ENCODE results near the gene CDK2AP2.
"Not testable (repeated sequence)": the region's sequence is repeated elsewhere in the genome, so short reads cannot be mapped to it uniquely, and the experiment has no call there.

Gene CDK2AP2

DNA sequence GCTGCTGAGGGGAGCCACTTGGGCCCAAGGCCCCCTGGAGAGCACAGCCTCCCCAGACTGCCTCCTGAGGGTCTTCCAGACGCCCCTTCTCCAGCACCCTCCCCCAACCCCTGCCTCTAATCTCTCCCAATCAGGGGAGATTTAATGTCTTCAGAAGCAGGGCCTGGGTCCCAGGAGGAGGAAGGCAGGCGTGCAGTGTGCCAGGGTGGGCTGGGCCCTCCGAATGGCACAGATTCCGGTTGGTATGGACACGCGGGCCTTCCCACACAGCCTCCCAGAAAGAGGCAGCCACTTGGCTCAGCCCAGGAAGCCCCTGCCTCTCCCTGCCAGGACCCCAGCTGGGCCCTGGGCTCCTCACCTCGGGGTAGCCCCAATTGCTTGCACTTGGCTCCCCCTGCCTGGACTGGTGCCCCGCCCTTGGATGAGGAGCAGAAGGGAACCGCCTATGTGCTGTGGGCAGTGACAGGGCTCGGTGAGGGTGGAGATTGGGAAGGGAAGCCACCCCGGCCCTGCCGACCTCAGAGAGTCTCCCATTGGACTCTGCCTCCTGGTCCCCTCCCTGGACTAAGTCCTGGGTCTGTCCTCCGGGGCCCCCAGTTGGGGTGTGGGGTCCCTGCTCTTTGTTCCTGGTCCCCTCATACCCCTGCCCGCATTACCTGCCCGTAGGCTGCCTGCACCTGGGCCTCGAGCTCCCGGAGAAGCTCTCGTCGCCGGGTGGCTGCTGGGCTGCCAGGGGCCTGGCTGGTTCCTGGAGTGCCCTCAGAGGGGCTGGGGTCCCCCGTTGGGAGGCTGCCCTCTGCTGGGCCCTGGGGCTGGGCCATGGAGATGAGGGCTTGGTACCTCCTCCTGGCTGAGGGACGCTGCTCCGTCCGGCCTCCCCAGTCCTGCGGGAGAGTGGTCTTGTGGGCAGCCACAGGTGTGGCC lies 15.9 kb upstream of the CDK2AP2 start:
- no peak for DNase-seq

DNA sequence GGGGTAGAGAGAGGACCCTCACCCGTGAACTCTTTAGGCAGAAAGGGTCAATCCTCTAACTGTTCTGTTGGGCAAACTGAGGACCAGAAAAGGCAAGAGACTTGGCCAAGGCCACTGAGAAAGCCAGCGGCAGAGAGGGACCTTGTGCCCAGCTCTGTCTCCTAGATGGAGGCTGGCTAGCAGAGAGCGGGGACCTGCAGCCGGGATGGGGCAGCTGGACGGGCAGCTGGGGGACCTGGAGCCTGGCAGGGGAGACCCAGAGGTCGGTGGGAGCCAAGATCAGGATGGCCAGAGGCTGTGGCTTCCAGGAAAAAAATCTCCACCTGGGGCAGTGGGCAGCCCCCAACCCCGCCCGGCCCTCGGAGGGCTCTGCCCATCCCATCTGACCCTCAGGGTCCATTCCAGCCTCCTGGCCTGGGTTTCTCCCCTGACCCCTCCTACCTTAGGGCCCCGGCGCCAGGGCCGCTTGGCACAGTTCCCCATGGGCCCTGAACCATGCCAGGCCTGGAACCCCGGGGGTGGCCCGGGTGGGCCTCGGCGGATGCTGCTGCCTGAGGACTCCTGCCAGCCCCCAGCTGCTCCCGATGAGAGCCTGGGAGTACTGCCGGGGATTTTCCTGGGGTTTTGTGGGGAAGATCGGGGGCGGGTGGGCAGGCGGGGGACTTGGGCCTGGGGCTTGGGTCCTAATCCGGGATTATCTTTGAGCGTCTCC lies 15.0 kb upstream of the CDK2AP2 start, which contains the start of gene CABP2:
TSS of gene CABP2 (minus strand) at position 603 of the 712 bp plus-strand sequence. CDS start at position 483, 120 bp downstream.
- DNase-seq, result no peak

DNA sequence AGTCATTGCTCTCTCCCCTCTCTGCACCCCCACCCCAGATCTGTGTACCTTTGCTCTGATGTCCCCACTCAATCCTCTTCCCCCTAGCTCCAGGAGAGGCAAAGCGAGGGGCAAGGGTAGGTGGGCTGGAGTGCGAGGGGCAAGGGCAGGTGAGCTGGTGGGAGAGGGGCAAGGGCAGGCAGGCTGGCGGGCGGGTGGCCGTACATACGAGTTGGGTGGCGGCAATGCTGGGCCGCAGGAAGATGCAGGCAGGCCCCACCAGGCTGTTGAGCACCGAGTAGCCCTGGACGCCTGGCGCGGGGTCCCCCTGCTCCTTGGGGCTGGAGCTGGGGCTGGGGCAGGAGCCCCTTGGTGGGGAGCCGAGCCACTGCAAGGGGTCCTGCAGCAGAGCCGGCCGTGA lies 14.4 kb upstream of the CDK2AP2 start:
- no peak for DNase-seq

DNA sequence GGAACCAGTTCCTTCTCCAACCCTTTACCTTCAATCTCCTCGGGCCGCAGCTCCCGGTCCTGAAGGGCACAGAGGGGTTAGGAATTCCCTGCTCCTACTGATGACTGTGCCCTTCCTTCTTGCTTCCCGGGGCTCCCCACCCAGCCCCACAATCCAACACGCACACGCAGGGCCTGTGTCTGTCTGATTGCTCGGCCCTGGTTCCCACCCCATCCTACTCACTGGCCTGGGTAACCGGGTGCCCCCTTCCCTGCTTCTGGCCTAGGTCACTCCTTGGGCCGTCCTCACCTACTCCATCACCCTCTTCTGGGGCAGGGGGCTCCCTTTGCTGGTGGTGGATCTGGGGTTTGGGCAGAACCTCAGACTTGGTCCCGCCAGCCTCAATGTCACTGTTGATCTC lies 14.0 kb upstream of the CDK2AP2 start:
- DNase-seq, result no peak

DNA sequence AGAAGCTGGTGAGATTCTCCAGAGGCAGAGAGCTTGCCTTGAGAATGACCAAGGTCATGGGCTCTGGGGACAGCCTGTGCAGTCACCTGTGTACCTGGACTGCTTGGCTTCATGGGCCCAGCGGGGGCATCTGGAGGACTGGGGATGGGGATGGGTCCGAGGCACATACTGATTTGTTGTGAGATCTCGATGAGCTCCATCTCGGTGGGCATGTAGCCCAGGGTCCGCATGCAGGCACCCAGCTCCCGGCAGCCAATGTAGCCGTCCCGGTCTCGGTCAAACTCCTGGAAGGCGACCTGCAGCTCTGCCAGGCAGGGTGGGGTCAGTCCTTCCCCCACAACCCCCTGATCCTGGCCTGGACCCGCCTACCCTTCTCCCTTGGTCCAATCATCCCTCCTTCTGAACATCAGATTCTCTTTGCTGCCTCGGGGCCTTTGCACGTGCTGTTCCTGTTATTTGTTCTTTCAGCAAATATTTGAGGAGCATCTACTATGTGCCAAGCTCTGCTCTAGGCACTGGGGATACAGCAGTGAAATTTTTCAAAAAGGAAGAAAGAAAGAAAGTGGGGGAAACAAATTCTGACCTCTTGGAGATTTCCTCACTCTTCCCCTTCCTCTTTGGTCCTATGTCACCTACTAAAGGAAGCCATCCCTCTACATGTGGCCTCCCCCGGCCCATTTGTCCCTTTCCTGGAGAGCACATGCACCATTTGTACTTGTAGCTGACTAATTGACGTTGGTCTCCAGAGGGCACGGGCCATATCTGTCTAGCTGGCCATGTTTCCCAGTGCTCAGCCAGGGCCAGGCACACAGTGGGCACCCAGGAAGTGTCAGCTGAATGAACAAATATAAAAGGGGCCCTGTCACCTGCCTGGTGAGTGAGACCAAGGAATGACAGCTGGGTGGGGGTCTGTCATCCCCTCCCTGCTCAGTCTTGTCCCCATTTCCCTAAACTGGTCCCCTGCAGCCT lies 13.2 kb upstream of the CDK2AP2 start:
- no peak for DNase-seq

DNA sequence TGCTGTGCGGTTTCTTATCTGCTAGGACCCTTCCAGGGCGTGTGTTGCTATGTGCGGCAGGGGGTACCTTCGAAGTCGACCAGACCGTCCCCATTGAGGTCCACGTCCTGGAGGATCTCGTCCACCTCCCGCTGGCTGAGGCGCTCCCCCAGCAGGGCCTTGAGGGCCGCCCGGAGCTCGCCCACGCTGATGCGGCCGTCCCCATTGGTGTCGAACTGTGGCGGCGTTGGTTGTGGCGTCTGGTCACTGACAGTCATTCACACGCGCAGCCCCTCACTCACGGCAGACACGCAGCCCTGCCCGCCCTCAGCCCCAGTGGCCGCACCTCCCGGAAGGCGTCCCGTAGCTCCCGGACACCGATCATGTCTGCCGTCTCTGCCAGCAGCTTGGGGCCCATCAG lies 11.8 kb upstream of the CDK2AP2 start:
- DNase-seq, result no peak

DNA sequence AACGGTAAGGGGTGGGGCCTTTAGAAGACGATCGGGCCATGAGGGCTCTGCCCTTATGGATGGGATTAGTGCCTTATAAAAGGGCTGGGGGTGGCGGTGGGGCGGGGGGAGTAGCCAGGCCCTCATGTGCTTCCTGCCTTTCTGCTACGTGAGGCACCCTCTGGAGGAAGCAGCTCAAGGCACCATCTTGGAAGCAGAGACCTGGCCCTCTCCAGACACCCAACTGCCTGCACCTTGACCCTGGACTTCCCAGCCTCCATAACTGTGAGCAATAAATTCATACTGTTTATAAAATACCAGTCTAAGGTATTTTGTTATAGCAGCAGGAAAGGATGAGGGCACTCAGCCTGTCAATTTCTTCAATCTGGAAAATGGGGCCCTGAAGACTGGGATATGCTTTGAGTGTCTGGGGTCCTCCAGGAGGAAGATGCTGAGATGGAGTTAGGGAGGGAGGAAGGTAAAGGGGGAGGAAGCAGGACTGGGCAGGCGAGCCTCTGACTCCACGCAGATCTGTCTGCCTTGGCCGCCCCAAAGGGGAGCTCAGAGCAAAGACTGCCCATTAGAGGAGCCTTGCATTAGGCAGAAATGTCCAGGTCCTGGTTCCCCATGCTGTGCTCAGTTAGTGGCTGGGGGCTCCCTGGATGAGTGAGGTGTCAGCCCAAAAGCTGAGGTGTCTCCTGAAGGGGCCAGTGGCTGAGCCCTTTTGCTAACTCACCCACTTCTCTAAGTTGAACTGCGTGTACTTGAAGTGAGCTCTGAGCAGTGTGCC lies 10.0 kb upstream of the CDK2AP2 start:
- no peak for DNase-seq

DNA sequence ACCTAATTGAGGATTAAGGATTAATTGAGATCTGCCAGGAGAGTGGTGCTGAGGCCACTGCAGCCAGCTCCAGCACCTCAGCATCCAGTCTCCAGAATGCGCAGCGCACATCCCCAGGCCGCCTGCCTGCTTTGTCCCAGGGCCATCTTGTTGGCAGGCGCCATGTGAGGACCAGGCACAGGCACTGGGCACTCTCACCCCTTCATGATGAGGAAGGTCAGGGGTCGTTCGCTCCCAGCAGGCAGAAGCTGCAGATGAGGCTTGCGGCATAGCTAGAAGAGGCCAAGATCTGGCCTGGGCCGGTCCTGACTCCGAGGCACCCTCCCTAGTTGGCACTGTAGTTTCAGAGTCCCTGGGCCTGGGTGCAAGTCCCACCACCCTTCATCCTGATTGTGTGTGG lies 8.8 kb upstream of the CDK2AP2 start:
- no peak for DNase-seq

DNA sequence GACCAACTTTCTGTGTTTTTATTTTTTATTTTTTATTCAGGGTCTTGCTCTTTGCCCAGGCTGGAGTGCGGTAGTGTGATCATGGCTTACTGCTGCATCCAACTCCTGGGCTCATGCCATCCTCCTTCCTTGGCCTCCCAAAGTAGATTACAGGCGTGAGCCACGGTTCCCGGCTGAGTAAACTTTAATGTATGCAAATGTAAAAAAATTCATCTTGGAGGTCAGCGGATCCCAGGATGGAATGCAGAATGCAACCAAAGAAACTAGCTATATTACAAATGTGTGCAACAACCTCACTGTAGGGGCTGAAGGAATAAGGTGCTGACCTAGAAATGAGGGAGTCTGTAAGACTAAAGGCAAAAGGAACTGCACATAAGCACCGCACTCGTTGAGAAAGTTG lies 6.2 kb upstream of the CDK2AP2 start:
- no peak for DNase-seq

DNA sequence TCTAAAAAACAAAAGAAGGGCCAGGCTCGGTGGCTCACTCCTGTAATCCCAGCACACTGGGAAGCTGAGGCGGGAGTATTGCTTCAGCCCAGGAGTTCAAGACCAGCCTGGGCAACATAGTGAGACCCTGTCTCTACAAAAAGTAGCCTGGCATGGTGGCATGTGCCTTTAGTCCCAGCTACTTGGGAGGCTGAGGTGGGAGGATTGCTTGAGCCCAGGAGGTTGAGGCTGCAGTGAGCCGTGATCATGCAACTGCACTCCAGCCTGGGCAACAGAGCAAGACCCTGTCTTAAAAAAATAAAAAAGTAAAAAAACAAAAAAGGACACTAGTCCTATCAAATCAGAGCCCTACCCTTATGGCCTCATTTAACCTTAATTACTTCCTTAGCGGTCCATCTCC lies 3.6 kb upstream of the CDK2AP2 start:
- DNase-seq, result not testable (repeated sequence)

DNA sequence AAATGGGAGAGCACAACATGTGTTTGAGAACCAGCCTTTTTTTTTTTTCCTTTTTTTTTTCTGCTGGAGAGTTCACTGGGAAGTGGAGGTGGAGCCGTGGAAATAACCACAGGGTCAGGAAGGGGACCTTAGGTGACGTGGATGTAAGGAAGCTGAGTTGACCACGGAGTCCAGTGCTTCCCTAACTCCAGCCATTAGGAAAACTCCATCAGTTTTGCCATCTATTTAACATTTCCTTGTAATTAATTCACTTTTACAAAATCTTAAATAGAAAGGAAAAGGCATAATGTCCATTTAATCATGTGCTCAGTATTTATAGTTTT lies 2.0 kb upstream of the CDK2AP2 start:
- no peak for DNase-seq

DNA sequence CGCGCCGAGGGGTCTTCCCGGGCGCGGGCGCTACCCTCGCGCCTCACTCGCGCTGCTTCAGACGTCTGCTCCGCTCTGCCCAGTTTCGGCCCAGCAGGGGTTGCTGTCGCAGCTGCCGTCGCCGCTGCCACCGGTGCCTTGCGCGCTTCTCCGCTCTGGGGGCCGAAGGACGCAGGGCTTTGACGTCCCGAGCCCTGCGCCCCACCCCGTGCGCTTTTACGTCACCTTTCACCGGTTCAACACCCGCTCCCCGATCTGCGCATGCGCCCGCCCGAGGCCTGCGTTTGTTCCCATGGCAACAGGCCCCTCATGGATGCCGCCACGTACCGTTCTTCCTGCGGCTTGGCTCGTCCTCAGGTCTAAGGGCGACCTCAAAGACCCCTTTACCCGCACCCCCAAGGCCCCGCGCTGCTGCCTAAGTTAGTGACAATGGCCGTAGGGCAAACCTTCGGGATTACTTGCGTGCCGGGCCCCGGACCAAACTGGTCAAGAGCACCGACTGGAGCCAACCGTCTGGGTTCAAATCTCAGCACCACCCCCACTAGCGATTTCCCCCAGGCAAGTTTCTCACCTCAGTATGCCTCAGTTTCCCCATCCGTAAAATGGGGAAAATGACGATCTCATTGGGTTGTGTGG lies 642 bp upstream of the CDK2AP2 start:
- peak; percentile 98 for DNase-seq

DNA sequence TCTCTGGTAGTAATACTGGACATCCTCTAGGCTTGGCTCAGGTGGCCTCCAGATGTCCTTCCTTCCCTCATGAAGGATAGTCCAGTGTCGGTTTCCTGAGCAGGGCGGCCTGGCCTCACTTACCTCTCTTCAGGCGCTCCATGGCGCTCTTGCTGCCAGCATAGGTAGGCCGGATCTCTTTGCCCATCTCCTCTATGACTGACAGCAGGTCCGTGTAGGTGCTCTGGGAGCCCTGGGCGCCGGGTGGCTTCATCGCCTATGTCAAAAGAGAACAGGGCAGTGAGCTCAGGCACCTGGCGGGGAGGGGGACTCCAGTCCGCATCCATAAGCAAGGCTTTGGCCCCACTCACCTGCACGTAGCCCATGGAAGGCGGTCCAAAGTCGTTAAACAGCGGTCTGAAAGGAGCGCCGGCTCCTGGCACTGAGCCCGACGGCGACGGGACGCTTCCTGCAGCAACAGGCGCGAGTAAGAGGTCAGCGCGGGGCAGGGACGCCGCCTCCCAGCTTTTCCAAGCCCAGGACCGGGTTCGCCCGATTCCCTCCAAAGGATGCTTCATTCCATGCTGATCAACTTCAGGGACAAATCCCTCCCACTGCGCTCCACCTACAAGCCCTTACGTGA lies 609 bp downstream of the CDK2AP2 start:
- DNase-seq, result no peak

DNA sequence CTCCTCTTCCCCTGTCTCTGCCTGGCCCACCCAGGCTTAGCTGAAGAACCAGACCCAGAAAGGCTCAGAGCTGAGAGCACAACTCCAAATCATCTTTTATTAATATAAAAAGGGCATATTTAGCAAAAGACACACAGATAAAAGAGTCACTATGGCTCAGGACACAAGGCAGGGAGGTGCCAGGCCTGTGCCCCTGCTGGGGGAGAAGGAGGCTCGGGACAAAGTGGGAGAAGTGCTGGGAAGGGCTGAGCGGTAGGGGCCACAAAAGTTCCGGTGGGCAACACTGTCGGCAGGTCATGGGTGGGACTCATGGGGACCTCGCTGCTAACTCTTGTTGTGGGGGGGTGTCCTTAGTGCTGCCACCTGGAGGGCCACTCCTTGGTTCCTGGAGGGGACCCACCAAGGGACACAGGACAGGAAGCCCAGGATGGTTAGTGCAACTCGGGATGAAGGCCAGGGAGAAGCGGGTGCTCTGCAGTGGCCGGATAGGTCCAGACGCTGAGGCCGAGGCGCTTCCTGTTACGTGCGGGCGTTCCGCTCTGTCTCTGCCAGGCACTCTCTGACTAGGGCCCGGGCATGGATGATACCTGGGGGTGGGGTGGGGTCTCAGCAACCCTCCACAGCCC lies 1.4 kb downstream of the CDK2AP2 start:
- no peak for DNase-seq

DNA sequence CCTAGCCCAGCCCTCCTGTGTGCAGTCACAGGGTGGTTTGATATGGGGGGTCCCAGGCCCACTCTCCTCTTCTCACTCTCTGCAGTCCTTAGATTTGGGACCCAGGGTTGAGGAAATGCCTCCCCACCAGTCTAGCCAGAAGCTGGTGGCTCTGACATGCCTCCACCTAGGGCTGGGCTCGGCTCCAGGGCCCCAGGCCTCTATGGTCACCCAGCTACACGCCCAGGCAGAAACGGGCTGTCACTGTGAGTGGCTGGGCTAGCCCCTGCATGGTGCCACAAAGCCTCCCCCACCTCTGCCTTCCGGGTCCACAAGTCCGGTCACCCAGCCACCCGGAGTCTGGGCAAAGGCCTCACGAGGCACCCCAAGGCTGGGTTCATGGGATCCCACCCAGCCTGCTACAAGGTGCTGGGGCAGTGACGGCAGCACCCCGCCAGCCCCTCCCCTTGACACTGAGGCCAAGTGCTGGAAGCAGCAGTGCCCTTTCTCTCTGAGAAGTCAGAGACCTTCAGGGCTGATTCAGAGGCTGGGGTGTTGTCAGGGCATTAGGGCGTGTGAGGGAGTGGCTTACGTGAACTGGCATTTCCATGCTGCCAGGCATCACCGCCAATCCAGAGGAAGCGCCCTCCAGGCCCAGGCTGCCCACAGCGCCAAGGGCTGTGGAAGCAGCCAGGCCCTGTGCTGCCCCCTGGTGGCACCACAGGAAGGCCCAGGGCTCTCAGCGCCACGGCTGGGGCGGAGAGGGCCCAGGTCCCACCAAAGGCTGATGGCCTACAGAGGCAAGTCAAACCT lies 2.2 kb downstream of the CDK2AP2 start:
- peak; percentile 93 for DNase-seq

DNA sequence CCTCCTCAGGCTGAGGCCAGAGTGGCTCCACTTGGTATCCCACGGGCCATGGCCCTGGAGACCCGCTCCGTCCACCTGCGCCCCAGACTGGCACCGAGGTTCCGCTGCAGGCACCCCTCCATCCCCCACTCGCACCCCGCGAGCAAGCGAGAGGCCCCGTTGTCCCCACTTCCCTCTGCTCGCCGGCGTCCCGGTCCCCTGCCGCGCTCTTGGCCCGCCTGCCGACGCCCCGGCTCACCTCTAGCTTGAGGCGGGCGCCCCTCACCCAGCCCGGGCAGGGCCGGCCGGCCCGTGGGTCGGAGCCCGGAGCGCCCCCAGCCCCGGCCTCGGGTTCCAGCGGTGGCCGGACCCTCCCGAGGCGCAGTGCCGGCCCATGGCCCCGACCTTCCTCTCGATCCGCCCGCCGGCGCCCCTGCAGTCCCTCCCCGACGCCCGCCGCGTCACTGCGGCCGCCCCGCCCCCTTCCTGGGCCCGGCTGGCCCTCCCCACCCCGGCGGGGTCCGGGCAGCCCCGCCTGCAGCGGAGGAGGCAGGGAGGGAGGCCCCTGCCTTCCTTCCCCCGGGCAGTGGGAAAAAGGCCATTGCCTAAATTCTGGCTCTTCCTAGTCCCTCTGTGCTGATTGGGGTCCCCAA lies 2.9 kb downstream of the CDK2AP2 start, which contains the start of gene PITPNM1:
TSS of gene PITPNM1 (minus strand) at position 414 of the 632 bp plus-strand sequence. CDS start 1,183 bp downstream, outside the sequence.
- peak; percentile 56 for DNase-seq

DNA sequence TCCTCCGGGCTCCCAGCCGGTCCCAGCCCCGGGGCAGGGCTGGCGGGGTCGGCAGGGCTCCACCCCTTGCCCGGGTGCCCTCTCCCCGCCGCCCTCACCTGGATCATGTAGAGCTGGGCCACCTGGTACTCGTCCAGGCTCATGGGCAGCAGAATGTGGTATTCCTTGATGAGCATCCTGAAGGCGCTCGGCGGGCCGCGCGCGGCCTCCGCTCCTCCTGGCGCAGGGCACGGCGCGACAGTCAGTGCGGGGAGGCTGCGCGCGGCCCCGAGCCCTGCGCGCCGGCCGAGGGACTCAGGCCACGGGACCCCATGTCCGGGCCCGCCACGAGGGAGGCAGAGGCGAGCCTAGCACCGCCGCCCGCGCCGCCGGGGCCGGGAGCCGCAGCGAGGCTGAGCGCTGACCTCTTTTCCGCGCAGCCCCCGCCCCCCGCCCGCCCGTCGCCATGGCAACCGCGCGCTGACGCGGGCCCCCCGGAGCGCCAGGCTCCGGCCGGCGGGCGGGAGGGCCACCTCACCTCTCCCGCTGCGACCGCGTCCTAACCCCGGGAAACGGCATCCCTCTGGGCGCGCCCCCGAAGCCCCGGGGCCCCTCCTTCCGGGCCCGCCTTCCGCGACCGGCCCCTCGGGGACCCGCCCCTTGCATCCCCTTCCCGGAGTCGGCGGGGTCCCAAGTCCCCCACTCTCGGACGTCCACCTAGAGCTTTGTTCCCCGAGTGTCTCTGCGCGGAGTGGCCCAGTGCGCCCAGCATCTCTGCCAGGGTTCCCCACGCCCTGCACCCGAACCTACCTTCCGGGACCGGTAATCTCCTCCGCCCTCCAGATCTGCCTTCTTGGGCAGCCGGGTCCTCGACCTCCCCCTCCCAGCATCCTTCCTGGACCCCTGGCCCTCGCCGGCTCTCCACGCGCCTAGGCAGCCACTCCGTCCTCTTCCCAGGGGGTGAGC lies 3.7 kb downstream of the CDK2AP2 start:
- DNase-seq, result no peak

Data from CD4-positive, alpha-beta T cell treated with Interleukin-4 for 4 hours (primary cell).